Testis (tissue), 2 donors: Measurements from ENCODE around the gene SEMA6D.

Experiments
- POLR2A ChIP-seq: fragments of 450-650 bp; IDR thresholded peaks from one replicate; pipeline ENCODE4 v1.6.1; 2017; ENCODE audit warnings: antibody characterized with exemption, mild to moderate bottlenecking, moderate library complexity
- TF ChIP-seq, protein P1 (sequence below), 3 experiments: fragments of 450-650 bp in 2 of 3; fragments of 200-600 bp in 1 of 3; sonication (generic) in 1 of 3; IDR thresholded peaks; one replicate each; pipeline ENCODE4 v1.5.1; 2016 to 2019; ENCODE audit warnings: antibody characterized with exemption in 3 of 3, mild to moderate bottlenecking in 2 of 3, moderate library complexity in 1 of 3

DNA sequence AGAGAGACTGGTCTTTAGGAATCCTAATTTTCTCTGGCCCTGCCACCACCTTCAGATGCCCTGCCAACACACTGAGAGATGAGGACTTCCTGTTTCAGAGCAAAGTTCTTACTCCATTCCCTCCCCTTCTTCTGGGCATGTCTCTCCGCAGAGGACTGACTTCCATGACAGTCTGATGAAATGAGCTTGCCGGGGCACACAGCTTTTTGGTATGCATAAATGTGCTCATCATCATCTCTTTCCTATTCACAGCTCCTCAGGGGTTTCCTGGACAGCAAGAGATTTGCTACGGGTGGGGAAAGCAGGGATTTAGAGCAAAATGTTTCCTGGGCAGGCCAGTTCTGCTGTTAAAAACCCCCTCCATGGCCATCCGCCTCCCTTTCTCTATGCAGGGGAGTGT is 27.6 kb upstream of the SEMA6D start:
- TF ChIP-seq, protein P1, sequence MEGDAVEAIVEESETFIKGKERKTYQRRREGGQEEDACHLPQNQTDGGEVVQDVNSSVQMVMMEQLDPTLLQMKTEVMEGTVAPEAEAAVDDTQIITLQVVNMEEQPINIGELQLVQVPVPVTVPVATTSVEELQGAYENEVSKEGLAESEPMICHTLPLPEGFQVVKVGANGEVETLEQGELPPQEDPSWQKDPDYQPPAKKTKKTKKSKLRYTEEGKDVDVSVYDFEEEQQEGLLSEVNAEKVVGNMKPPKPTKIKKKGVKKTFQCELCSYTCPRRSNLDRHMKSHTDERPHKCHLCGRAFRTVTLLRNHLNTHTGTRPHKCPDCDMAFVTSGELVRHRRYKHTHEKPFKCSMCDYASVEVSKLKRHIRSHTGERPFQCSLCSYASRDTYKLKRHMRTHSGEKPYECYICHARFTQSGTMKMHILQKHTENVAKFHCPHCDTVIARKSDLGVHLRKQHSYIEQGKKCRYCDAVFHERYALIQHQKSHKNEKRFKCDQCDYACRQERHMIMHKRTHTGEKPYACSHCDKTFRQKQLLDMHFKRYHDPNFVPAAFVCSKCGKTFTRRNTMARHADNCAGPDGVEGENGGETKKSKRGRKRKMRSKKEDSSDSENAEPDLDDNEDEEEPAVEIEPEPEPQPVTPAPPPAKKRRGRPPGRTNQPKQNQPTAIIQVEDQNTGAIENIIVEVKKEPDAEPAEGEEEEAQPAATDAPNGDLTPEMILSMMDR (IDR thresholded peaks at IDR 0.05) = no peak
- TF ChIP-seq POLR2A = no peak
